Measurements from ENCODE around the gene CREB3L2.

Gene CREB3L2

GRCh38 chr7:137981668-137982067 lies 20.2 kb downstream of the CREB3L2 start:
- Histone ChIP-seq H3K27me3 (no peaks in the 10 kb centered on the region), H3K4me1 (peaks cover 3% of the 10 kb centered on the region), H3K36me3 (no peaks in the 10 kb centered on the region), H3K4me3 (ENCODE audit: low read depth, low read length) (no peak overlapping the region), H3K9me3 (no peaks in the 10 kb centered on the region)
- no peak for DNase-seq
- no peak for TF ChIP-seq CTCF (IDR thresholded peaks at IDR 0.05; ENCODE audit: low read depth, low read length)

- Histone ChIP-seq H3K4me1 (no peaks in the 10 kb centered on the region), H3K27me3 (no peaks in the 10 kb centered on the region), H3K9me3 (no peaks in the 10 kb centered on the region), H3K4me3 (ENCODE audit: low read depth, low read length) (no peak overlapping the region), H3K36me3 (no peaks in the 10 kb centered on the region)
- DNase-seq, result no peak
- TF ChIP-seq CTCF (IDR thresholded peaks at IDR 0.05; ENCODE audit: low read depth, low read length), result no peak
Observed at GRCh38 chr7:137981175-137981574, 20.7 kb downstream of the CREB3L2 start.

GRCh38 chr7:137980308-137980707 lies 21.6 kb downstream of the CREB3L2 start:
- DNase-seq, result no peak
- H3K9me3 ChIP-seq, result no peaks in the 10 kb centered on the region
- H3K4me3 ChIP-seq (ENCODE audit: low read depth, low read length), result no peak overlapping the region
- no peaks in the 10 kb centered on the region for H3K27me3 ChIP-seq
- no peaks in the 10 kb centered on the region for H3K4me1 ChIP-seq
- H3K36me3 ChIP-seq, result no peaks in the 10 kb centered on the region
- no peak for TF ChIP-seq CTCF (IDR thresholded peaks at IDR 0.05; ENCODE audit: low read depth, low read length)

- DNase-seq, result no peak
- no peak for TF ChIP-seq CTCF (IDR thresholded peaks at IDR 0.05; ENCODE audit: low read depth, low read length)
- no peaks in the 10 kb centered on the region for H3K9me3 ChIP-seq
- no peaks in the 10 kb centered on the region for H3K27me3 ChIP-seq
- no peak overlapping the region for H3K4me3 ChIP-seq (ENCODE audit: low read depth, low read length)
- H3K36me3 ChIP-seq, result no peaks in the 10 kb centered on the region
- no peaks in the 10 kb centered on the region for H3K4me1 ChIP-seq
Observed at GRCh38 chr7:137978464-137979237, 23.2 kb downstream of the CREB3L2 start.

GRCh38 chr7:137977173-137977572 lies 24.7 kb downstream of the CREB3L2 start:
- H3K9me3 ChIP-seq, result no peaks in the 10 kb centered on the region
- no peak for DNase-seq
- H3K4me3 ChIP-seq (ENCODE audit: low read depth, low read length), result no peak overlapping the region
- no peaks in the 10 kb centered on the region for H3K36me3 ChIP-seq
- no peaks in the 10 kb centered on the region for H3K4me1 ChIP-seq
- H3K27me3 ChIP-seq, result no peaks in the 10 kb centered on the region
- no peak for TF ChIP-seq CTCF (IDR thresholded peaks at IDR 0.05; ENCODE audit: low read depth, low read length)

GRCh38 chr7:137976696-137977095 lies 25.2 kb downstream of the CREB3L2 start:
- no peaks in the 10 kb centered on the region for H3K9me3 ChIP-seq
- no peaks in the 10 kb centered on the region for H3K27me3 ChIP-seq
- no peak for DNase-seq
- TF ChIP-seq CTCF (IDR thresholded peaks at IDR 0.05; ENCODE audit: low read depth, low read length), result no peak
- no peaks in the 10 kb centered on the region for H3K36me3 ChIP-seq
- no peak overlapping the region for H3K4me3 ChIP-seq (ENCODE audit: low read depth, low read length)
- no peaks in the 10 kb centered on the region for H3K4me1 ChIP-seq
